TTC549 (cell line): Measurements from ENCODE around the gene GABRG3.

Experiments
- FAIRE-seq: peaks from 2 replicates; lab custom pipeline; 2012; peaks lifted over from hg19 to GRCh38; lab: Jason Lieb, UNC

GABRG3 gene

DNA sequence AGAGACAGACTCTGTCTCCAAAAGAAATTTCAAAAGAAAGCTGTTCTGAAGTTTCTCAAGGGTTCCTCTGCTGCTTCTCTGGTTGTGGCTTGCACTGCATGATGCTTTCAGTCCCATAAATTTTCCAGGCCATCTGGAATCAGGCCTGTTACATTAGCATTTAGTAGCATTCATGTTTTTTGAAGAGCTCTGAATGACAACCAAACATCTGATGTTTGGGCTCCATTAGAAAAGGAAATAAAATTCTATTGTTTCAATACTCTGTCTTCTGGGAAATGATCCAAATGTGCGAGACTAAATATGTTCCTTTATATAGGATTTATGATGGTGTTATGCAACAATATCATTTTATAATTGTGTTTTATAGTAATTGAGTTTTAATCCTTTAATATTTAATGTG lies 455.8 kb downstream of the GABRG3 start:
- FAIRE-seq: no peak

DNA sequence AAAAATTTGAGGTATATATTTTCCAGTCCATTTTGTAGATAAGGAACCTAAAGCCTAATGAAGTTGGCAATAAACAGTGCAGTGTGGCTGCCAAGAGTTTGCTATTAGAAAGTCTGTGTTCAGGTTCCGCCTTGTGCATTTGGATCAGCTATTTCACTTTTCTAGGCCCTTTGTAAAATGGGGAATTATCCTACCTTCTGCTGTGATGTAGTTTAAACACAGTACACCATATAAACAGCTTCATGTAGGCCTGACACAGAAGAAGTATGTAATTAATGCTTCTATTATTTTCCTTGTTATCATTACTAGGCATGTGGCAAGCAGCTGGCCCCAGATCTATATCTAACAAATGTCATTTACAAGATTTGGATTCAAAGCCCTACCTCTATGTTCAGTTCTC lies 456.3 kb downstream of the GABRG3 start:
- no peak for FAIRE-seq

DNA sequence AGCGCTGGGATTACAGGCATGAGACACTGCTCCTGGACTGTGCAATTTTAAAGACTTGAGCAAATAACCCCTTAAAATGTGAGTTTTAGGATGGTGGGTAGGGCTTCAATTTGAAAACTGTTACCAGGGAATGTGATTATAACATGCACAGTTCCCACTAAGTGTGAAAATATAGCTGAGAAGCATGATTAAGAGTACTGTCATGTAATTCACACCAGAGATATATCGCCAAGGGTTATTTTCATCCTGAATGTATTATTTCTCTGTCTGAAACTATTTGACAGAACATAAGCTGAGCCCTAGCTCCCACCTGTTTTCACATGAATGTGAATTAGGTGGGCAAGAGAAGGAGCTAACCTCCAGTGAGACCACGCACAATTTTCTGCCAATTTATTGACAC lies 457.2 kb downstream of the GABRG3 start:
- no peak for FAIRE-seq

DNA sequence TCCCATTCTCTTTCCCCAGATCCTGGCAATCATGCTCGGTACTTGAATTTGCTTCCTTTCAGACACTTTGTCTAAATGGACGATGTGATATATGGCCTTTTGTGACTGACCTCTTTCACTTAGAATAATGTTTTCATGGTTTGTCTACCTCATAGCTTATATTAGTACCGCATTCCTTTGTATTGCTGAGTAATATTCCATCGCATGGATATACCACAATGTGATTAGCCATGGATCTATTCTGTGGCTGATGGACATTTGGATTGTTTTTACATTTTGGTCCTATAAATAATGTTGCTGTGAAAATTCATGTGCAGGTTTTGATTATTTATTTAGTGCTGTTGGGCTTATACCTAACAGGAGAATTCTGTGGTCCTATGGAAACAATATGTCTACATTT lies 458.6 kb downstream of the GABRG3 start:
- no peak for FAIRE-seq

DNA sequence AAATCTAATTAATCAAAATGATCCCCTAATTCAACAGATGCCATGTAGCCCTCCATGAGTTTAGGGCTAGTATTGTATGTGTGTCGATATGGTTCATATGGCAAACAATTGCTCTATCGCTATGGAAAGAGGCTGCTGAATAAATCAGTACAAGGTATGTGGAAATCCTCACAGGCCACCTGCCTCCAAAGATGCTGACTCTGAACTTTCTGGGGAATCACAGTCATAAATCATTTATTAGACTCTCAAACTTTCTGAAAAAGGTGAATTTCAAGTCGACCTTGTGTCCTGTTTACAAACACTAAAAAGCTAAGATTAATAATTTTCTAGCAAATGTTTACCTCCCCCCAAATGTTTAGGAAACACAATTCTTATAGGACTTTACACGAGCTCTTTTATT lies 462.6 kb downstream of the GABRG3 start:
- FAIRE-seq: no peak

DNA sequence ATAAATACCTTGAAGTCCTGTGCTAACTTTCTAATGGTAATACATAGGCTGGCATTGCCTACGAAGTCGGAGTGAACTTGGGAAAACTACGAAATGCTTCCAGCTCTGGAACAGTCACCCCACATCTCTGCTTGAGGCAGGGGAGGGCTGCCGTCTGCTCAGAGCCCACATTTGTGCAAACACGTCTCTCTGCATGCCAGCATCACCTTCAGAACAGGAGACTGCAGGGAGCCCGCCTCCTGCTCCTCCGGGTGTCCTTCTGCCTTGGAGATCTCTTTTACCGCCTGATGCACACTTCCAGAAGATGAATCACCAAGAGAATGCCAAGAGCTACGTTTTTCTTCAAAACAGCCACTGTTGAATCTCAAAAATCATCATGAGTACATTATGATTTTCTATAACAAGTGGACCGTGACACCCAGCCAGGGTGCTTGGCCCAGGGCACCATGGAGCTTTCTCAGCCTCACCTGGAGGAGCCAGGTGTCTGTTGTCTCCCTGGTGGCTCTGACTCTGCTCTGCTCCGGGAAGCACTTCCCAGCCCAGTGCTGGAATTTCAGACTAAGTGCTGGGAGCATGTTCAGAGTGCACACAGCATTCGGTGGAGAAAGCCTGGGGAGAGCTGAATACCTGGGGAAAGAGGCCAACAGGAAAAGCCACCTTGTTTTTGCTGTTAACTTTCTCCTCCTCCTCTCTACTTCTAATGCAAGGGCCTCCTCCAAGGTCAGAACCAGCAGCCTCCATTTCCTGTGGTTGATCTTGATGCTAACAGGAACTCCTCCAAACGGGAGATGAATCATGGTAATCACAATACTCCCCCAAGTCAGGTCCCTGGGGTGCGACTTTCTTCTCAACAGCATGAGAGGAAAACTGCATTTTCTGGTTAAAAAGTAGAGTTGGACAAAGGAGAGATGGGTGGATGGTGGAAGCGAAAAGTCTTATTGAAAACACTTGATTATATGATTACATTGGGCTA lies 467.7 kb downstream of the GABRG3 start:
- no peak for FAIRE-seq

DNA sequence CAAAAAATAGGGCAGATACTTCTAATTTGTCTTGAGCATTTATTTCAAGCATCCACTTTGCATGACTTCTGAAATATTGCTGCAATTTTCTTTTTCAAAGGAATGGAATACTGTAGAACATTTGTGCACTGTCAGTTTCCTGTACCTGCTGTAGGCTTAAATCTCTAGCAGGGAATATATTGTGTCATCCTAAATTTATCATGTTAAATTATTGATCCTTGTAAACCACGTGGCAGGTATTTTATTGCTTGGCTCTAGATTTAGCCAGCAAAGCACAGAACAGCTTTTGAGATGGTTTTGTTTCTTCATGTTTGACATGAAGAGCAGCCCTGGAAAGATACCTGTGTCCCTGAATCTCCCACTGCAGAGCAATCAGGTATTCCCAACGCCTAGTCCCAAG lies 470.1 kb downstream of the GABRG3 start:
- no peak for FAIRE-seq

DNA sequence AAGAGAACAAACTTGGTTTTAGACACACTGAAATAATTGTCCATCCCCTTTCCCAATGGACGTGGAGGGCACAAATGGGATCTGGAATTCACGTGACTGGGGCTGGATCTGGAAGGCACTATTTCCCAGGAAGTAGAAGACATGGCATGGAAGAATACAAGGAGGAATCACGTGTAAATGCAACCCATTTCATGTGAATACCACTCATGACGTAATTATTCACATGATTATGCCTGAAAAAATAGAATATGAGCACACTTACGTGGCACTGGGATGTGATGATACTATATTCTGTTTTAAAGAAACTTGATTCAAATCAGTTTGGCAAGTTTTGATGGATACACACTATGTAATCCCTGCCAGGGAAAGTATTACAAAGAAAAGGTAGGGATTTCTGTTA lies 477.3 kb downstream of the GABRG3 start:
- no peak for FAIRE-seq

DNA sequence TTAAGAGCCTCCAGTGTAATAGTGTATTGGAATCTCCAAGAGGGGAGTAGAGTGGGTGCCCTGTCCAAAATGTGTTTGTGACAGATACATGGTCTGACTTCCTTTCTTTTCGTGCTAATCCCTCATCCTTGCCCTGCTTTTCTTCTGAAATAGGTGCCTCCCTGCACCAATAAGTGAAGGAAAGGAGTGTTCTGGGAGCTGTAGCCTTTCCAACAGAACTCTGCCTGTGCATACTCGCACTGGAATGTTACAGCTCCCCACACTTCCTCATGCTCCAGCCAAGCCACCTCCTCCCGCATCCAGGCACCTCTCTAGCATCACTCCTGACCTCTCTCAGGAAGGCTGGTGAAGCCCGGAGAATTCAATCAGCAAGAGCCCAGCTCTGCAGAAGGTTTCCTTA lies 478.0 kb downstream of the GABRG3 start:
- FAIRE-seq: no peak

DNA sequence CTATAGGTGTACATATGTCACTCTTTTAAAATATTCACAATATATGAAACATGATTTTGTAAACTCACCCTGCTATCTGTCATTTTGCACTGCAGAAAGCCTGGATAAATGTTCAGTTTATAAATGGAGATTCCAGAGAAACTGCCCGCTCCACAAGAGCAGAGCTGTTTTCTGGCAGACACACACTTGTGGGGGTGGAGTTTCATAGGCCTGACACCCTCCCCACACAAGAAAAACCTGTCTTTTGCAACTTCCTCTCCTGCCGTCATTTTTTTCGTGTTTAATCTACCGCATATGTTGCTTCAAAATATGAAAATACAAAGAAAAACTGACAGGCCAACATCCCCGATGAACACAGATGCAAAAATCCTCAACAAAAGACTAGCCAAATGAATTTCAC lies 479.0 kb downstream of the GABRG3 start:
- FAIRE-seq: no peak

DNA sequence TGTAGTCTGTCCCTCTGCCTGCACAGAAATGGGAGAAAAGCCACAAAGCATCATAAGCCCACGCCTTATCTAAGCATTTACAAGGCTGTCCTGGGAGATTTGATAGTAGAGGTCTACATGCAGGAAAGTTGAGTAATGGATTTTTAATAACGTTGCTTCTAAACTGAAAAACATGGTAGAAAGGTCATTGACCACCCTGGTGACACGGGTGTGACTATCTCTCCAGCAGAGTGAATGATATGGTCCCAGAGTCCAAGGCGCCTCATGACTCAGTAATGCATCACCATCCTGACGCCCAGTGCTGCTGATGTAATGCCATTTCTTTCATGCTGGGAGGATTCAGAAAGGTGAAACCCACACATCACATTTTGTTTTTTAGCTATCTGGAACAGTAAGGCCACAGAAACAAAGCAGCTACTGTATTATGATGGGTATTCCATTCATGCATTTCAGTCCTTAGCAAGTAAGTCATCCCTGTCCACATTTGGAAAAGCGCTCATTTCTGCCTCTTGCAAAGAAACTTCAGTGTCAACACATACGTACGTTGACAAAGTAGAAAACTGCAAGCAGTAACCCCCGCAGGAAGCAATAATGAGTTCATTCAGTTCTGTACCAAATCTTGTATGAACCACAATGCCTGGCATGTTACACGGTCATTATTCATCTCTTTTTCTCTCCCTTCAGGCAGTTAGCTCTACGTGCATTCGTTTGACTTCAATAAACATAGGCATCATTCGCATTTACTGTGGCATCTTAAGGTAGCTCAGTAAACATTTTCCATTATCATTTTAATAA lies 483.5 kb downstream of the GABRG3 start:
- FAIRE-seq: no peak

DNA sequence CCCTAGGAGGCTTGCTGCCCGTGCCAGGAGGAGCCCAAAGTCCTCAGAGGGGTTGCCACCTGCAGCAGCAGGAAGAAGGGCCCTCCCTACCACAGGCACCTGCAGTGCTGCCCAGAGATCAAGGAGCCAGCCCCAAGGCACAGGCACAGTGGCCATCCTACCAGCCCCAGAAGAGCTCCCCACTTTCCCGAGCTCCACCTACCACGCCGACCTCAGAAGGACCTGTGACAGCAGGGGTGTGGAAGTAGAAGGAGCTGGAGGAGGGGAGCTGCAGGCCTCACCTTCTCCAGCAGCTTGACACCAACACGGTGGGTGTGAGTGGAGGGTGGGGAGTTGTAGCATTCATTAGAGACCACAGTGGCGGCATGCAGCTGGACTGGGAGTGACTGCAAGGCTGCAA lies 485.8 kb downstream of the GABRG3 start:
- FAIRE-seq: no peak

DNA sequence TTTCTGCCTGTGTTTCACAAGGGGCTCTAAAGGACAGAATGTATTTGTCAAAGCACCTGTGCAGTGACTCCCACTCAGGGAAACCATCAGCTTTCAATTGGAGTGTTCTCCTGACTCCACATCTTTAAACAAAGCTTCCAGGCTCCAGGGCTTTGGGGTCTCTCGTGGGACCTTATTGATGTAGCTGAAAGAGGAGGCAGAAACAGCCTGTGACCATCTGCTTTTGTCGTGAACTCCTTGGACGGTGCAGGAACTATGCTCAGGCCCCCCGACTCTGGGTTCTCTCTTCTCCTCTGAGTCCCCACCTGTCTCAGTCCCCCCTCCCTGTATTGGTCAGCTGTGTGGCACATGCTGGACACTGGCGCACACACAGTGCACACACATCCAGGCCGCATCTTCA lies 486.8 kb downstream of the GABRG3 start:
- no peak for FAIRE-seq

DNA sequence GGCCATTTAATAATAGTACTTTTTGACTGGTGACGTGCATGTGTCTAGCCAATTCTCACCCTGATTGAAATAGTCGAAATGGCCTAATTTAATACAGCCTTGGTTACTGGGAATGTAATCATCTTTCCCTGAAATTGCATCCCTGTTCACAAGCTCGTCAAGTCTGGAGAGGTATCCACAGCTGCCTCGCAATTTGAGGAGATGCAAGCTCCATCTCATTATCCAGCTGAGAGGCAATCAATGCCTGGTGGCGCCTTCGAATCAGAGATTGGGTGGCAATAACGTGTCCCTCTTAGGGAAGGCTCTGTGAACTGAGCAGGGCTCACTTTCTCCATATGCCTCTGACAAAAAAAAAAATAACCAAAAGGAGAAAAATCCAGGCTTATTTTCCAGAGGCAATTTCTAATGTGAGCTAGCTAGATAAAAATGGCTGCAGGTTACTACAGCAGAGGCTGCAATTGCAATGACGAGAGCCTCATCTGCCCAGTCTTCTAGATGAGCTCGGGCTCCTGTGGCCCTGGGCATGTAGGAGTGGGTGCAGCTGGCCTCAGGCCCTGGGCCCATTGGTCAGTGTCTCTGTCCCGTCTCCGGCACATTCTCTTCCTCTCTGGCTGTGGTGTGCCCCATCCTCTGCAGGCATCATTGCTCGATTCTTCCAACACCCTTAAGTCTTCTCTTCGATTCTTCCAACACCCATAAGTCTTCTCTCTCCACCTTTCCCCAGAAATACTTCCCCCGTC lies 487.5 kb downstream of the GABRG3 start:
- FAIRE-seq: no peak

DNA sequence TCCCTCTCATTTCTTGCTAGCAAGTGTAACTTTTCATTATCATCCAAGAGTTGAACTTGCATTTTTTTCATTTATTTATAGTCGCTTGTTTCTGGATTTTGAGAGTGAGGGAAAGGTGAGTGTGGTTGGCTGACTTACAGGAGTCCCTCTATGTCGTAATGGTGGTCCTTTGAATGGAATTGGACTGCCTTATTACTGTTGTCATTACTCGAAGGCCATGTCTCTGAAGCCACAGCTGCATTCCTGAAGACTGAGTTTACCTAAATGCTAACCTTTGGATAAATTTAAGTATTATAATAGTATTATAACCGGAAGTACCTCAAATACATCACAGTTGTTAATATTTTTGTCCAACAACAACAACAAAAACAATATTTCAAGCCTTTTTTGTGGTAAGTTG lies 488.9 kb downstream of the GABRG3 start:
- no peak for FAIRE-seq

DNA sequence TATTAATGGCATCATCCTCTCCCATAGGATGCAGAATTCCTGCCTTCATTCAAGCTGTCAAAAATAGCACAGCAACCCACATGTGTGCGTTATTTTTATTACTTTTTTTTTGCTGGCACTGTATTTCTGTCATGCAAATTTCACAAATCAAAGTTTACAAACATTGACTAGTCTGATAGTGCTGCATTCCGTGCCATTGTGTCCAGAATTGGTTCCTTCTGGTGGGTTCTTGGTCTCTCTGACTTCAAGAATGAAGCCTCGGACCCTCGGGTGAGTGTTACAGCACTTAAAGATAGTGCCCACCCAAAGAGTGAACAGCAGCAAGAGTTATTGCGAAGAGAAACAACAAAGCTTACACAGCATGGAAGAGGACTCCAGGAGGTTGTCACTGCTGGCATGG lies 490.2 kb downstream of the GABRG3 start:
- FAIRE-seq: no peak

DNA sequence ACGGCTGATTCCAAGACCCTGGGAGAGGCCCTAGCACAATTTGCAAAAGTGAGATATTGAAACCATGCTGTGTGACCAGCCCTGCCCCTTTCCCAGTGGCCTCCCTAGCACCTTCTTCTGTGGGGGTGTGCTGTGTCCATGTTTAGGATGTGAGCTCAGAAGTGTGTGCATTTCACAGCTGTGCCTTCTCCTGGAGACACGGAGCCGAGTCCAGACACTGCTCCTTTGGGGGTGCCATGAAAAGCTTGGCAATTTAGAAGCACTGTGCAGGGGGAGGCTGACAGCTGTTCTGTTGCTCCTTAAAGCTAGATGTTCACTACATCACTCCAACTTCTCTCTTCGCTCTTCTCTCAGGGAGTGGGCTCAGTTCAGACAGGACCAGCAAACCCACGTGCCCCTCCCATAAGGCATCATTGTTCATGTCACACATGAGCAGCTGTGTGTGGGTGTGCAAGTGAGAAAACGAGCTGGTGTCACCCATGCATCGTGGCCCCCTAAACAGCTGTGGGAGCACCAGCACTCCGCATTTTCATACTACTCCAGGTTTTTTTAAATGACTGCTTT lies 492.6 kb downstream of the GABRG3 start:
- no peak for FAIRE-seq

DNA sequence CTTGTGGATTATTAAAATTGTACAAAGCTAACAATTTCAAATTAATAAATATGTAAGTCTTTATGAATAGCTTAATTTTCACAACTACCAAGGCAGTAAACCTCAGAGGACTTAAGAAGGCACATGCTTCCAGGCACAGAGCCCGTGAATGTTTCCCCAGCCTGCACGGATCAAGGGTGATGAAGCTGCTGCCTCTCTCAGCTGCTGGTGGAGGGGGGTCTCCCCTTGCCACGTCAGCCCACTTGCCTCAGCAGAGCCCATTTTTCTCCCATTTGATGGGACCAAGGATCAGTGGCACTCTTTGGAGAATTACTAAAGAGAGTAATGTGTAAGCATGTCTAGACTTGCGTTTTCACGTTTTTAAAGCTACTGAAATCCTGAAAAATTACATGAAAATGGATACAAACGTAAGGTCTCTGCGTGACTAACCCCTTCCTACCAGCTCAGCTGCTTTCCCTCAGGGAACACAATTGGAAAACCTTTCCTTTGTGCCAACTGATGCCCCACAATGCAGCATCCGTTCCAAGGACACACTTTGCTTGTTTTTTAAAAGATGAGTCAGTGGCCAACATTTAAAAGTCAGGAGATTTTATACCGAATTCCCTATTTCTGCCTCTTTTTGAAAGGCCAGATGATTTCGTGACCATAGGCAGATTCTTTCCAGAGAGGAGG lies 494.1 kb downstream of the GABRG3 start:
- no peak for FAIRE-seq

DNA sequence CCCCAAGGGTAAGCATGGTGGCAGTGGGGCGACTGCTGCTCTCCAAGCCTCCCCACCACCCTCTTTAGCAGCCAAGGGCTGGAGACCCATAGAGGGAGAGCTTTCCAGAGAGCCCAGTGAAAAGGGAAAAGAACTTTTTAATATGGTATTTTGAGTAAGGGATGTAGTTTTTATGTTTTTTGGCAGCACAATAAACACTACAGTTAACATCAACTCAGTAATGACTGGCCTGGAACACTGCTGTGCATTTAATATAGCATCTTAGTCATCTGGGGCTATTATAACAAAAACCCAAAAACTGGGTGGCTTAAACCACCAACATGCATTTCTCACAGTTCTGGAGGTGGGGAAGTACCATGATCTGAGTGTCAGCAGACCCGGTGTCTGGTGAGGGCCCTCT lies 495.8 kb downstream of the GABRG3 start:
- no peak for FAIRE-seq

DNA sequence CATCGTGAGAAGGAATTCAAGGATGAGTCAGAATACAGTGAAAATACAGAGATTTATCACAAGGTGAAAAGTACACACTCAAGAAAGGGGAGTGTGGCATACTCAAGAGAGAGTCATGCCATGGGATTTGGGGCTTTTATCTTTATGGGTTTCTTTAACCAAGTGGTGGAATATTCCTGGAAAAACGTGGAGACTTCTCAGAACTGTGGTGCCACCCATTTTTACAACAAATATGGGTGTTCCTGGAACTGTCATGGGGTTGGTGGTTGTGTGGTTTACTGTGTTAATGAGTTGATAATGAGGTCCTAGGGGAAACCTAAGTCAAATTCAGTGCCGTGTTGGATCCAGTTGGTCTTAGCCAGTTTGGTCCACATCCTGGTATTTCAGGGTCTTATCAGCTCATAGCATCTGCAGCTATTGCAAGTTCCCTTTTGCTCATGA lies 497.2 kb downstream of the GABRG3 start:
- no peak for FAIRE-seq

DNA sequence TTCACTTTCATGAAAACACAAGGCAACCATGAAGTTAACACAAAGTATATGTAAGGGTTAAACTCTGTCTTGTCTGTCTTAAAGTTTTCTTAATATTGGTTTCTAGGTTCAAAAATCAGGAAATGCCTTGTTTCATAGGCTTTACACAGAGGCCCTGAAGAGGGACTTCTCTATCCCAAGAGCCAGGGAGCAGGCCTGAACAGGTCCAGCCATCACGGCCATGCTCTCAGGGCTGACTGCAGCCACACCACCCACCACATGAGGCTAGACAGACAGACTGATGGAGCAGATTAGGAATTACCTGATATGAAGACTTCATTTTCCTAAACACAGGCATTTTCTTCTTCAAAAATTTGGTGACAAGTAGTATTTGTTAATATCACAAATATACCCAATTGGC lies 502.9 kb downstream of the GABRG3 start:
- FAIRE-seq: no peak

DNA sequence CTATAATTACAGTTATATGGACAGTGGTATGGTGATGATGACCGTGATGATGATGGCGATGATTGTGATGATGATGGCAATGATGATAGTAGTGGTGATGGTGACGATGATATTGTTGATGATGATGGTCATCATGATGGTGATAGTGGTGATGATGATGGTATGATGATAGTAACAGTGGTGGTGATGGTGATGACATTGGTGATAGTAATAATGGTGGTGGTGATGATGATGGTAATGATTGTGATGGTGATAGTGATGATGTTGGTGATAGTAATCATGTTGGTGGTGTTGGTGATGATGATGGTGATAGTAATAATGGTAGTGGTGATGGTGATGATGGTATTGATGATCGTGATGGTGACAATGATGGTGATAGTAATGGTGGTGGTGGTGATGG lies 504.4 kb downstream of the GABRG3 start:
- no peak for FAIRE-seq
